ENCODE data around the gene ZFP64. TPM values are rescaled to one million over a fixed set of nuclear protein-coding genes. Genes with fewer than 3 reads are reported as not detected.

The ZFP64 gene
- total RNA-seq (2021; ENCODE audit: unreplicated experiment): 18.4 TPM
- polyA plus RNA-seq (2012; ENCODE audit: insufficient read length): 18.6 TPM
- Bru-seq, nascent RNA: percentile 59 among the genes with signal in this experiment
- BruChase-seq, experiment 1, labeled RNA remaining after a 2-hour chase: percentile 54 among the genes with signal in this experiment
- percentile 52 among the genes with signal in this experiment for BruChase-seq, experiment 2, labeled RNA remaining after a 6-hour chase
- long read RNA-seq, transcript ZFP64-201 (6 exons, 3,264 nt): major isoform, 16 of 46 reads
- long read RNA-seq, partial matches to known transcripts: 5 of 46 reads
- long read RNA-seq, other reads (novel, unspliced or antisense): 19 of 46 reads

- Histone ChIP-seq H3K36me3 (ENCODE audit: control insufficient read depth, insufficient read depth, low read length) (0 out of 2 replicates have a peak, but pooled peaks cover under 1% of the 10 kb centered on the region), H3K4me1 (ENCODE audit: control insufficient read depth, insufficient read depth, low read length) (peaks cover 12% of the 10 kb centered on the region), H3K4me3 (ENCODE audit: low read depth in 2 of 2, low read length in 2 of 2) (peak within 1 kb of the TSS; percentile 87 to 88), H3K27ac (ENCODE audit: low read length) (peak within 1 kb of the TSS; percentile 89), H3K27me3 (ENCODE audit: control insufficient read depth, insufficient read depth, low read length) (no peaks in the 10 kb centered on the region), H3K9me3 (ENCODE audit: control insufficient read depth, insufficient read depth, low read depth, low read length) (no peaks in the 10 kb centered on the region)
- ATAC-seq (peak; percentile 95), DNase-seq (ENCODE audit: low read depth, low spot score) (peak; percentile 39)
- ChIA-PET CTCF (interaction anchor here (1.7 kb wide), 1 partner anchor 63 kb away, joined by 6 read pairs; no protein-coding TSS in a partner anchor), POLR2A (no interaction called here)
- TF ChIP-seq SIN3A (IDR thresholded peaks at IDR 0.05; ENCODE audit: borderline replicate concordance, insufficient read depth, low read depth, low read length) (no peak), TCF7L2 (IDR thresholded peaks at IDR 0.05; ENCODE audit: low read depth, low read length) (peak; percentile 38), POLR2AphosphoS5 (IDR thresholded peaks at IDR 0.05; ENCODE audit: low read depth, low read length) (peak; percentile 37; the same call in 1 of the 2 replicates)
- TF ChIP-seq, protein P1, sequence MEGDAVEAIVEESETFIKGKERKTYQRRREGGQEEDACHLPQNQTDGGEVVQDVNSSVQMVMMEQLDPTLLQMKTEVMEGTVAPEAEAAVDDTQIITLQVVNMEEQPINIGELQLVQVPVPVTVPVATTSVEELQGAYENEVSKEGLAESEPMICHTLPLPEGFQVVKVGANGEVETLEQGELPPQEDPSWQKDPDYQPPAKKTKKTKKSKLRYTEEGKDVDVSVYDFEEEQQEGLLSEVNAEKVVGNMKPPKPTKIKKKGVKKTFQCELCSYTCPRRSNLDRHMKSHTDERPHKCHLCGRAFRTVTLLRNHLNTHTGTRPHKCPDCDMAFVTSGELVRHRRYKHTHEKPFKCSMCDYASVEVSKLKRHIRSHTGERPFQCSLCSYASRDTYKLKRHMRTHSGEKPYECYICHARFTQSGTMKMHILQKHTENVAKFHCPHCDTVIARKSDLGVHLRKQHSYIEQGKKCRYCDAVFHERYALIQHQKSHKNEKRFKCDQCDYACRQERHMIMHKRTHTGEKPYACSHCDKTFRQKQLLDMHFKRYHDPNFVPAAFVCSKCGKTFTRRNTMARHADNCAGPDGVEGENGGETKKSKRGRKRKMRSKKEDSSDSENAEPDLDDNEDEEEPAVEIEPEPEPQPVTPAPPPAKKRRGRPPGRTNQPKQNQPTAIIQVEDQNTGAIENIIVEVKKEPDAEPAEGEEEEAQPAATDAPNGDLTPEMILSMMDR (IDR thresholded peaks at IDR 0.05): peak; percentile 91
- TF ChIP-seq, protein P2, sequence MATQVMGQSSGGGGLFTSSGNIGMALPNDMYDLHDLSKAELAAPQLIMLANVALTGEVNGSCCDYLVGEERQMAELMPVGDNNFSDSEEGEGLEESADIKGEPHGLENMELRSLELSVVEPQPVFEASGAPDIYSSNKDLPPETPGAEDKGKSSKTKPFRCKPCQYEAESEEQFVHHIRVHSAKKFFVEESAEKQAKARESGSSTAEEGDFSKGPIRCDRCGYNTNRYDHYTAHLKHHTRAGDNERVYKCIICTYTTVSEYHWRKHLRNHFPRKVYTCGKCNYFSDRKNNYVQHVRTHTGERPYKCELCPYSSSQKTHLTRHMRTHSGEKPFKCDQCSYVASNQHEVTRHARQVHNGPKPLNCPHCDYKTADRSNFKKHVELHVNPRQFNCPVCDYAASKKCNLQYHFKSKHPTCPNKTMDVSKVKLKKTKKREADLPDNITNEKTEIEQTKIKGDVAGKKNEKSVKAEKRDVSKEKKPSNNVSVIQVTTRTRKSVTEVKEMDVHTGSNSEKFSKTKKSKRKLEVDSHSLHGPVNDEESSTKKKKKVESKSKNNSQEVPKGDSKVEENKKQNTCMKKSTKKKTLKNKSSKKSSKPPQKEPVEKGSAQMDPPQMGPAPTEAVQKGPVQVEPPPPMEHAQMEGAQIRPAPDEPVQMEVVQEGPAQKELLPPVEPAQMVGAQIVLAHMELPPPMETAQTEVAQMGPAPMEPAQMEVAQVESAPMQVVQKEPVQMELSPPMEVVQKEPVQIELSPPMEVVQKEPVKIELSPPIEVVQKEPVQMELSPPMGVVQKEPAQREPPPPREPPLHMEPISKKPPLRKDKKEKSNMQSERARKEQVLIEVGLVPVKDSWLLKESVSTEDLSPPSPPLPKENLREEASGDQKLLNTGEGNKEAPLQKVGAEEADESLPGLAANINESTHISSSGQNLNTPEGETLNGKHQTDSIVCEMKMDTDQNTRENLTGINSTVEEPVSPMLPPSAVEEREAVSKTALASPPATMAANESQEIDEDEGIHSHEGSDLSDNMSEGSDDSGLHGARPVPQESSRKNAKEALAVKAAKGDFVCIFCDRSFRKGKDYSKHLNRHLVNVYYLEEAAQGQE (IDR thresholded peaks at IDR 0.05; ENCODE audit: insufficient read depth in 1 of 2, low read depth in 2 of 2, low read length in 1 of 2): no peak
- in situ Hi-C loops (cut with HindIII; ENCODE audit: low pct_unique_long_range_greater_than_20kb, low sequenced_read_pairs) (no loop called here), intact Hi-C loops (cut with micrococcal nuclease; ENCODE audit: unreplicated experiment) (no loop called here)
- no TSS peak for BruUV-seq (replicated peaks)
Measured at GRCh38 chr20:52191132-52191915, at the start of gene ZFP64. TSS of gene ZFP64 (minus strand) at chr20:52191779. CDS start at chr20:52191636, 143 bp downstream.

DNA sequence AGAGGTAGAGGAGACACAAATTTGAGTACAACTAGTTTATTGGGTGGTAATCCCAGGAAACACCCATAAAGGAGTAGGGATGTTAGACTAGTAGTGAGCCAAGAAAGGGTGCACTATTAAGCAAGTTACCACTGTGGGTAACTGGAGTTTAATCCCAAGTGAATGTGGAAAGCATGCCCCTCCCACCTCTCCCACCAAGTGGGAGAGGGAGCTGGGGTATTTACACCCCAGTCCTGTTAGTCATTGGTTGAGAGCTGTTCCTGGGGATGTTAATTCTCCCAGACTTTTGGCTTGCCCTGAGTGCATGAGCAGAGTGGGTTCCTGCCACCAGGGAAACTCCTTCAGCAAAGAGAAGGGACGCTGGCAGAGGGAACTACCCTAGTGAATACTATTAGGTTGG lies 49.2 kb upstream of the ZFP64 start:
- Histone ChIP-seq H3K27me3 (ENCODE audit: control insufficient read depth, insufficient read depth, low read length) (no peaks in the 10 kb centered on the region), H3K9me3 (ENCODE audit: control insufficient read depth, insufficient read depth, low read depth, low read length) (no peaks in the 10 kb centered on the region), H3K36me3 (ENCODE audit: control insufficient read depth, insufficient read depth, low read length) (no peaks in the 10 kb centered on the region), H3K27ac (ENCODE audit: low read length) (no peak overlapping the region), H3K4me3 (ENCODE audit: low read depth in 2 of 2, low read length in 2 of 2) (no peak overlapping the region), H3K4me1 (ENCODE audit: control insufficient read depth, insufficient read depth, low read length) (no peaks in the 10 kb centered on the region)
- ChIA-PET POLR2A (no interaction called here), CTCF (interaction anchor here (0.6 kb wide), 1 partner anchor 207 kb away, joined by 8 read pairs; no protein-coding TSS in a partner anchor)
- intact Hi-C loops (cut with micrococcal nuclease; ENCODE audit: unreplicated experiment): no loop called here
- no peak for TF ChIP-seq SIN3A (IDR thresholded peaks at IDR 0.05; ENCODE audit: borderline replicate concordance, insufficient read depth, low read depth, low read length)
- TF ChIP-seq POLR2AphosphoS5 (IDR thresholded peaks at IDR 0.05; ENCODE audit: low read depth, low read length): no peak
- no peak for TF ChIP-seq TCF7L2 (IDR thresholded peaks at IDR 0.05; ENCODE audit: low read depth, low read length)
- TF ChIP-seq, protein P1 (IDR thresholded peaks at IDR 0.05): no peak
- TF ChIP-seq, protein P2 (IDR thresholded peaks at IDR 0.05; ENCODE audit: insufficient read depth in 1 of 2, low read depth in 2 of 2, low read length in 1 of 2): no peak
- in situ Hi-C loops (cut with HindIII; ENCODE audit: low pct_unique_long_range_greater_than_20kb, low sequenced_read_pairs): no loop called here
- BruUV-seq (replicated peaks): no TSS peak
- DNase-seq (ENCODE audit: low read depth, low spot score) (no peak), ATAC-seq (no peak)
